Brain microvascular endothelial cell (primary cell): ENCODE measurements around the gene KIF6.
"Not testable (repeated sequence)": the region's sequence is repeated elsewhere in the genome, so short reads cannot be mapped to it uniquely, and the experiment has no call there.

Experiments used
- DNase-seq: peaks from one replicate; pipeline ENCODE4 v3.0.0-alpha.2; 2020
- H3K27ac ChIP-seq: fragments of 250-450 bp; sonication (Bioruptor Pico); 2 replicates; pipeline ENCODE4 v1.5.1; 2020; ENCODE audit warnings: mild to moderate bottlenecking, moderate library complexity
- H3K27me3 ChIP-seq: fragments of 250-450 bp; sonication (Bioruptor Pico); replicated peaks from 2 replicates; pipeline ENCODE4 v1.5.1; 2020; ENCODE audit warnings: mild to moderate bottlenecking
- H3K36me3 ChIP-seq: fragments of 250-450 bp; sonication (Bioruptor Pico); replicated peaks from 2 replicates; pipeline ENCODE4 v1.5.1; 2020; ENCODE audit warnings: mild to moderate bottlenecking
- H3K4me3 ChIP-seq: 2 replicates; pipeline ENCODE4 v1.5.1; 2011; ENCODE audit warnings: low read depth, mild to moderate bottlenecking, control low read depth, low read length, moderate library complexity
- in situ Hi-C: cut with HindIII; loops from 2 replicates; pipeline ENCODE4 v1.10.0; 2017; ENCODE audit warnings: low sequenced_read_pairs, low pct_ligation_motif_present
- TF ChIP-seq, protein P1 (sequence below): IDR thresholded peaks from 2 replicates; pipeline ENCODE4 v1.5.1; 2011; ENCODE audit warnings: low read depth, mild to moderate bottlenecking, moderate library complexity, low read length, control low read depth, inconsistent platforms; ENCODE audit errors: missing control alignments

KIF6 gene

GRCh38 chr6:39515006-39515405 is 210.2 kb downstream of the KIF6 start:
- DNase-seq = no peak
- H3K36me3 ChIP-seq = no peaks in the 10 kb centered on the region
- H3K27me3 ChIP-seq = no peaks in the 10 kb centered on the region
- H3K4me3 ChIP-seq = no peak overlapping the region
- H3K27ac ChIP-seq = no peak overlapping the region
- in situ Hi-C loops = no loop called here
- TF ChIP-seq, protein P1, sequence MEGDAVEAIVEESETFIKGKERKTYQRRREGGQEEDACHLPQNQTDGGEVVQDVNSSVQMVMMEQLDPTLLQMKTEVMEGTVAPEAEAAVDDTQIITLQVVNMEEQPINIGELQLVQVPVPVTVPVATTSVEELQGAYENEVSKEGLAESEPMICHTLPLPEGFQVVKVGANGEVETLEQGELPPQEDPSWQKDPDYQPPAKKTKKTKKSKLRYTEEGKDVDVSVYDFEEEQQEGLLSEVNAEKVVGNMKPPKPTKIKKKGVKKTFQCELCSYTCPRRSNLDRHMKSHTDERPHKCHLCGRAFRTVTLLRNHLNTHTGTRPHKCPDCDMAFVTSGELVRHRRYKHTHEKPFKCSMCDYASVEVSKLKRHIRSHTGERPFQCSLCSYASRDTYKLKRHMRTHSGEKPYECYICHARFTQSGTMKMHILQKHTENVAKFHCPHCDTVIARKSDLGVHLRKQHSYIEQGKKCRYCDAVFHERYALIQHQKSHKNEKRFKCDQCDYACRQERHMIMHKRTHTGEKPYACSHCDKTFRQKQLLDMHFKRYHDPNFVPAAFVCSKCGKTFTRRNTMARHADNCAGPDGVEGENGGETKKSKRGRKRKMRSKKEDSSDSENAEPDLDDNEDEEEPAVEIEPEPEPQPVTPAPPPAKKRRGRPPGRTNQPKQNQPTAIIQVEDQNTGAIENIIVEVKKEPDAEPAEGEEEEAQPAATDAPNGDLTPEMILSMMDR = no peak

GRCh38 chr6:39509831-39510230 is 215.4 kb downstream of the KIF6 start:
- H3K27me3 ChIP-seq, in situ Hi-C loops, DNase-seq, H3K36me3 ChIP-seq, H3K27ac ChIP-seq, H3K4me3 ChIP-seq: not testable (repeated sequence)

DNA sequence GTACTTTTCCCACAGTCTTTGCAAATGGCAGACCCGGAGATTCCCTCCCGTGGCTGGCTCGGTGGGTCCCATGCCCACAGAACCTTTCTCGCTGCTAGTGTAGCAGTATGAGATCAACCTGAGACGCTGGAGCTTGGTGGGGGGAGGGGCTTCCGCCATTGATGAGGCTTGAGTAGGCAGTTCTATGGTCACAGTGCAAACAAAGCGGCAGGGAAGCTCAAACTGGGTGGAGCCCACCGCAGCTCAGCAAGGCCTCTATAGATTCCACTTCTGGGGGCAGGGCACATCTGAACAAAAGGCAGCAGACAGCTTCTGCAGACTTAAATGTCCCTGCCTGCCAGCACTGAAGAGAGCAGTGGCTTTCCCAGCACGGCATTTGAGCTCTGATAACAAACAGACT is 216.7 kb downstream of the KIF6 start:
- Histone ChIP-seq H3K4me3 (no peak overlapping the region), H3K27me3 (no peaks in the 10 kb centered on the region), H3K27ac (no peak overlapping the region), H3K36me3 (no peaks in the 10 kb centered on the region)
- in situ Hi-C loops = no loop called here
- no peak for DNase-seq
- TF ChIP-seq, protein P1 = no peak

GRCh38 chr6:39507331-39507998 is 217.7 kb downstream of the KIF6 start:
- in situ Hi-C loops = no loop called here
- Histone ChIP-seq H3K27ac (no peak overlapping the region), H3K27me3 (no peaks in the 10 kb centered on the region), H3K4me3 (no peak overlapping the region), H3K36me3 (no peaks in the 10 kb centered on the region)
- no peak for DNase-seq
- TF ChIP-seq, protein P1 = no peak

- in situ Hi-C loops, H3K36me3 ChIP-seq, H3K4me3 ChIP-seq, H3K27ac ChIP-seq, DNase-seq, H3K27me3 ChIP-seq: not testable (repeated sequence)
These were observed 222.7 kb downstream of the KIF6 start for GRCh38 chr6:39502362-39502955.

- Histone ChIP-seq H3K4me3 (no peak overlapping the region), H3K36me3 (no peaks in the 10 kb centered on the region), H3K27ac (no peak overlapping the region), H3K27me3 (no peaks in the 10 kb centered on the region)
- in situ Hi-C loops = no loop called here
- TF ChIP-seq, protein P1 = no peak
- DNase-seq = no peak
These were observed 226.2 kb downstream of the KIF6 start for GRCh38 chr6:39499053-39499452.

DNA sequence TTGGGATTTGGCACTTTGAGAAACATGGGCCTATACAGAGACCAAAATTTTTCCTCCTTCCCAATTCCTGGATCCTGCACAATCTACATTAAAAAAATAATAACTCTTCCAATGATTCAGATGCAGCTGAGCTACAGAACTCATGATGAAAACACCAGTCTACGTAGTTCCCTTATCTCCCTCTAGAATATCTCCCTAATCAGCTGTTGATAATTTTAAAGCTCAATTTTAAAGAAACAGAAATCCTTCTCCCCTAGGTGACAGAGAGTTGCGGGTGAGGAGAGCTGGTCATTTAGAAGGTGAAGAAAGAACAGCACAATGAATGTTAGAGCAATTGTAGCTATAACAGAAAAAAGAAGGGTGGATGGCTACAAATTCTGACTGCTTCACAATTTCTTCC is 227.1 kb downstream of the KIF6 start:
- Histone ChIP-seq H3K27ac (no peak overlapping the region), H3K4me3 (no peak overlapping the region), H3K27me3 (no peaks in the 10 kb centered on the region), H3K36me3 (no peaks in the 10 kb centered on the region)
- in situ Hi-C loops = no loop called here
- no peak for DNase-seq
- TF ChIP-seq, protein P1 = no peak
